H9 (cell line): ENCODE data around the gene CX3CR1. TPM values are rescaled to one million over a fixed set of nuclear protein-coding genes. Genes with fewer than 3 reads are reported as not detected.

Source experiments
- DNase-seq: peaks from one replicate; pipeline ENCODE4 v3.0.0-alpha.2; 2017
- H2AFZ ChIP-seq: one replicate; pipeline ENCODE4 v1.6.1; 2013; ENCODE audit warnings: mild to moderate bottlenecking, low read length, control low read depth, moderate library complexity
- H2AK5ac ChIP-seq: 2 replicates; pipeline ENCODE4 v1.6.1; 2013; ENCODE audit warnings: low read length, control low read depth, mixed read lengths; ENCODE audit not compliant: insufficient read length
- H2BK120ac ChIP-seq: one replicate; pipeline ENCODE4 v1.6.1; 2013; ENCODE audit warnings: low read depth, mild to moderate bottlenecking, low read length, control low read depth, inconsistent platforms; ENCODE audit not compliant: poor library complexity, severe bottlenecking
- H2BK12ac ChIP-seq: 2 replicates; pipeline ENCODE4 v1.6.1; 2013; ENCODE audit warnings: low read length, control low read depth, mixed read lengths, low read depth; ENCODE audit not compliant: insufficient read length
- H2BK15ac ChIP-seq: 2 replicates; pipeline ENCODE4 v1.6.1; 2013; ENCODE audit warnings: low read depth, low read length, control low read depth
- H2BK20ac ChIP-seq: one replicate; pipeline ENCODE4 v1.6.1; 2013; ENCODE audit warnings: low read depth, mild to moderate bottlenecking, low read length, control low read depth, inconsistent platforms; ENCODE audit not compliant: poor library complexity, severe bottlenecking
- H2BK5ac ChIP-seq: 2 replicates; pipeline ENCODE4 v1.6.1; 2013; ENCODE audit warnings: low read length, control low read depth, mixed read lengths; ENCODE audit not compliant: insufficient read length
- H3K14ac ChIP-seq: 2 replicates; pipeline ENCODE4 v1.6.1; 2013; ENCODE audit warnings: low read length, control low read depth; ENCODE audit not compliant: insufficient read depth
- H3K18ac ChIP-seq: 2 replicates; pipeline ENCODE4 v1.6.1; 2013; ENCODE audit warnings: low read depth, mild to moderate bottlenecking, mixed read lengths, low read length, control low read depth; ENCODE audit not compliant: insufficient read length
- H3K23ac ChIP-seq: 2 replicates; pipeline ENCODE4 v1.6.1; 2013; ENCODE audit warnings: low read length, control low read depth, mixed read lengths, low read depth; ENCODE audit not compliant: insufficient read length
- H3K23me2 ChIP-seq: 2 replicates; pipeline ENCODE4 v1.6.1; 2013; ENCODE audit warnings: low read depth, mild to moderate bottlenecking, mixed read lengths, low read length, control low read depth; ENCODE audit not compliant: insufficient read length, poor library complexity, severe bottlenecking
- H3K27ac ChIP-seq: 2 replicates; pipeline ENCODE4 v1.5.1; 2013; ENCODE audit warnings: low read length, control low read depth, mixed read lengths, low read depth; ENCODE audit not compliant: insufficient read length
- H3K27me3 ChIP-seq: 2 replicates; pipeline ENCODE4 v1.6.1; 2013; ENCODE audit warnings: low read length, control low read depth, inconsistent platforms; ENCODE audit not compliant: insufficient read depth
- H3K4ac ChIP-seq: 2 replicates; pipeline ENCODE4 v1.6.1; 2013; ENCODE audit warnings: low read depth, mild to moderate bottlenecking, control low read depth, inconsistent platforms, low read length, moderate library complexity
- H3K4me1 ChIP-seq: 2 replicates; pipeline ENCODE4 v1.6.1; 2013; ENCODE audit warnings: low read length, control low read depth, inconsistent platforms; ENCODE audit not compliant: insufficient read depth
- H3K4me2 ChIP-seq: 2 replicates; pipeline ENCODE4 v1.6.1; 2013; ENCODE audit warnings: low read length, control low read depth, mixed read lengths; ENCODE audit not compliant: insufficient read length, insufficient read depth
- H3K56ac ChIP-seq: 2 replicates; pipeline ENCODE4 v1.6.1; 2013; ENCODE audit warnings: low read depth, mild to moderate bottlenecking, mixed read lengths, low read length, control low read depth; ENCODE audit not compliant: insufficient read length
- H3K79me1 ChIP-seq: 2 replicates; pipeline ENCODE4 v1.6.1; 2013; ENCODE audit warnings: low read depth, mild to moderate bottlenecking, moderate library complexity, low read length, control low read depth, inconsistent platforms; ENCODE audit not compliant: insufficient read depth, poor library complexity, severe bottlenecking
- H3K79me2 ChIP-seq: 2 replicates; pipeline ENCODE4 v1.6.1; 2013; ENCODE audit warnings: low read length, control low read depth, inconsistent platforms; ENCODE audit not compliant: insufficient read depth
- H3K9ac ChIP-seq: 2 replicates; pipeline ENCODE4 v1.6.1; 2013; ENCODE audit warnings: low read length, control low read depth, mixed read lengths; ENCODE audit not compliant: insufficient read length; ENCODE audit errors: extremely low read depth
- H3K9me3 ChIP-seq: one replicate; pipeline ENCODE4 v1.6.1; 2013; ENCODE audit warnings: low read depth, low read length, inconsistent platforms; ENCODE audit not compliant: control insufficient read depth
- H3T11ph ChIP-seq: one replicate; pipeline ENCODE4 v1.6.1; 2013; ENCODE audit warnings: mild to moderate bottlenecking, low read length, control low read depth, inconsistent platforms
- H4K20me1 ChIP-seq: one replicate; pipeline ENCODE4 v1.6.1; 2013; ENCODE audit not compliant: control insufficient read depth, insufficient read length, insufficient read depth
- H4K5ac ChIP-seq: 2 replicates; pipeline ENCODE4 v1.6.1; 2013; ENCODE audit warnings: low read depth, mild to moderate bottlenecking, mixed read lengths, low read length, control low read depth; ENCODE audit not compliant: insufficient read length
- H4K8ac ChIP-seq: replicated peaks from 2 replicates; pipeline ENCODE4 v1.6.1; 2013; ENCODE audit warnings: low read length, control low read depth, mixed read lengths, low read depth; ENCODE audit not compliant: insufficient read length
- H4K91ac ChIP-seq: 2 replicates; pipeline ENCODE4 v1.6.1; 2013; ENCODE audit warnings: low read depth, mild to moderate bottlenecking, moderate library complexity, mixed read lengths, low read length, control low read depth; ENCODE audit not compliant: insufficient read length
- H3K27ac Mint-ChIP-seq, 3 experiments: 2 replicates in 2 of 3; 3 replicates in 1 of 3; pipeline ENCODE4 v1.8.0; 2020 to 2021; ENCODE audit warnings: mixed read lengths in 3 of 3, mild to moderate bottlenecking in 1 of 3, moderate library complexity in 1 of 3
- H3K27me3 Mint-ChIP-seq: 2 replicates; pipeline ENCODE4 v1.8.0; 2021; ENCODE audit warnings: low read depth, mild to moderate bottlenecking, moderate library complexity, mixed read lengths
- H3K36me3 Mint-ChIP-seq, 3 experiments: 2 replicates in 2 of 3; 3 replicates in 1 of 3; pipeline ENCODE4 v1.8.0; 2020 to 2021; ENCODE audit warnings: low read depth in 3 of 3, mixed read lengths in 3 of 3; ENCODE audit not compliant: insufficient read depth in 1 of 3
- H3K4me1 Mint-ChIP-seq, 2 experiments: 2 replicates each; pipeline ENCODE4 v1.8.0; 2020; ENCODE audit warnings: mixed read lengths in 2 of 2
- H3K4me3 Mint-ChIP-seq, 2 experiments: 2 replicates in 1 of 2; 3 replicates in 1 of 2; pipeline ENCODE4 v1.8.0; 2020 to 2021; ENCODE audit warnings: mild to moderate bottlenecking in 2 of 2, mixed read lengths in 2 of 2, moderate library complexity in 1 of 2
- H3K9me3 Mint-ChIP-seq, 2 experiments: 2 replicates in 1 of 2; 3 replicates in 1 of 2; pipeline ENCODE4 v1.8.0; 2020; ENCODE audit warnings: mild to moderate bottlenecking in 2 of 2, mixed read lengths in 2 of 2, moderate library complexity in 1 of 2
- CTCF ChIP-seq: fragments of 200-600 bp; sonication (generic); conservative IDR thresholded peaks from 3 replicates; pipeline ENCODE4 v1.8.0; 2021; ENCODE audit warnings: antibody characterized with exemption, mild to moderate bottlenecking
- whole genome bisulfite sequencing: extraction: QIAGEN DNeasy Blood & Tissue Kit; methylation state at CpG from one replicate; pipeline ENCODE4 v1.1.7; 2013; ENCODE audit warnings: missing lambda C conversion rate, low lambda C conversion rate, mixed read lengths; ENCODE audit not compliant: insufficient read length; ENCODE audit errors: extremely low coverage; 5-methylcytosine and 5-hydroxymethylcytosine counted together
- total RNA-seq: library from RNA; stranded (reverse); gene quantifications from 2 replicates; pipeline ENCODE4 v1.2.1, GENCODE V29; 2021

CX3CR1 gene
- total RNA-seq, 1 experiment from 2014 or later, result not detected

- WGBS, result no CpG with 5 or more reads among the region's 2 CpGs
- no peak for DNase-seq
- Histone ChIP-seq H3K79me1 (no peaks in the 10 kb centered on the region), H4K8ac (no peak overlapping the region), H2BK12ac (no peak overlapping the region), H3K4me1 (no peaks in the 10 kb centered on the region), H3K4me2 (no peak overlapping the region), H3K9ac (no peak overlapping the region), H3T11ph (no peak overlapping the region), H2AFZ (no peak overlapping the region), H3K9me3 (no peaks in the 10 kb centered on the region), H3K18ac (no peak overlapping the region), H3K23me2 (no peaks in the 10 kb centered on the region), H3K56ac (no peak overlapping the region), H2BK120ac (no peak overlapping the region), H3K27ac (no peak overlapping the region), H2AK5ac (no peak overlapping the region), H2BK15ac (no peak overlapping the region), H2BK5ac (no peak overlapping the region), H2BK20ac (no peak overlapping the region), H3K14ac (no peak overlapping the region), H3K27me3 (no peaks in the 10 kb centered on the region), H4K91ac (no peak overlapping the region), H4K5ac (no peak overlapping the region), H3K23ac (no peak overlapping the region), H3K4ac (no peak overlapping the region), H3K79me2 (no peaks in the 10 kb centered on the region), H4K20me1 (no peaks in the 10 kb centered on the region)
- no peak for TF ChIP-seq CTCF
- H3K27me3 Mint-ChIP-seq, result peaks cover 10% of the 10 kb centered on the region
- peaks cover 25 to 29% of the 10 kb centered on the region in 2 experiments for H3K9me3 Mint-ChIP-seq
- H3K27ac Mint-ChIP-seq, result no peak overlapping the region
- no peak overlapping the region for H3K4me3 Mint-ChIP-seq
- no peaks in the 10 kb centered on the region for H3K4me1 Mint-ChIP-seq
- peaks cover 0 to 8% (median 3%) of the 10 kb centered on the region in 3 experiments; a peak in 2 of 7 replicates for H3K36me3 Mint-ChIP-seq
Measured at GRCh38 chr3:39302178-39302577, 22.3 kb upstream of the CX3CR1 start.
